HG03196 (cell line): ENCODE measurements around the gene KRT38.
"Not testable (repeated sequence)": the region's sequence is repeated elsewhere in the genome, so short reads cannot be mapped to it uniquely, and the experiment has no call there.

Experiments used
- ATAC-seq: cut with Tn5 transposase; IDR thresholded peaks from one replicate; pipeline ENCODE4 v1.9.1; 2021; ENCODE audit not compliant: unreplicated experiment

The KRT38 gene

DNA sequence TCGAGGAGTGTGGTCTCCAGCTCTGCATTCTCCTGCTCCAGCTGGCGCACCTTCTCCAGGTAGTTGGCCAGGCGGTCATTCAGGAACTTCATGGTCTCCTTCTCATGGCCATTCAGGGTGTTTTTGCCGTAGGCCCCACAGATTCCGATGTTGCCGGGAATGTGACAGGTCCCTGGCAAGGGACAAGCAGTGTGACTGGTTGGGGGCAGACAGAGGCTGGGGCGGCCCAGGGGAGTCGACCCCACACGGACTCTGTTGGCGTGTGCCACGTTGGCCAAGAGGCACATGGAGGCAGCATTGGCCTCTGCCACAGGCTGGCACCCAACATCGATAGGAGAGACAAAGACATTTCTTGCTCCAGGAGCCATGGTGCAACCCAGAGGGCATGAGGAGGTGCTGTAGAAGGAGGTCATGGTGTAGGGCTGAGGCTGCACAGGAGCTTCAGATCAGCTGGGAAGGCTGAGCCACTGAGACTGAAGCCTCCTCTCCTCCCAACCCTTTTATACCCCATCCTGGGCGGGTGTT lies 16.6 kb downstream of the KRT38 start, which contains the start of gene KRT37:
TSS of gene KRT37 (minus strand) at position 475 of the 525 bp plus-strand sequence. CDS start at position 413, 62 bp downstream.
- ATAC-seq: no peak

DNA sequence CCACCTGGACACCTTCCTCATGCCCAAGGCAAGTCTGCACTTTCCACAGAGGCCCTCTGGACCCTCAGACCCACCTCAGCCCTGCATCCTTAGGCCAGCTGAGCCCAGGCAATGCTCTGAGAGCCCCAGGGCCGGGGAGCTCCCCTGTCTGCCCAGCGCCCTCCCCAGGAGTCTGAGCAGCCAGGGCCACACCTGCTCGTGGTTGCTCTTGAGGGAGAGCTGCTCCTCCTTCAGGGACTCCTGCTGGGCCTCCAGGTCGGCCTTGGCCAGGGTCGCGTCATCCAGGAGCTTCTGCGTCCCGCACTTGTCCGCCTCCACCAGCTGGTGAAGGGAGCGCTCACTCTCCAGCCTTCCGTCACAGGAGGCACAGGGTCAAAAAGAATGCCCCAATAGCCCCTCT lies 18.2 kb downstream of the KRT38 start:
- ATAC-seq: not testable (repeated sequence)

- no peak for ATAC-seq
Measured at GRCh38 chr17:41421617-41422016, 19.2 kb downstream of the KRT38 start.

- ATAC-seq: no peak
Measured at GRCh38 chr17:41421116-41421515, 19.7 kb downstream of the KRT38 start.

DNA sequence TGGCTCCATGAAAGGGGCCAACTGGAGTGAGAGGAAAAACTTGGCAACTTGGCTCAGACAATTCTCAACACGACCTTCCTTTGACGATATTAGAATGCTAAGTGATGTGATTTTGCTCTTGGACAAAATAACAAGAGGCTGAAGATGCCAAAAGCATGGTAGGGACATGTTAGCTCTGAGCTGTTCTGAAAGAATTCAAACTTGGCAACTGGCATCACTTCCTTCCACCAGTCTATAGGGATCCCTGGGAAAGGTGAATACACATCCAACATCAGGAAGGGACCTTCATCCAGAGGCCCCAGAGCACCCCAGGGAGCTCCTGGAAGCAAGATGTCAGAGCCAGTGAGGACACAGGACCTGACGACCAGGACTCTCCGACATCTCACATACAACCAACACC lies 20.6 kb downstream of the KRT38 start:
- ATAC-seq: no peak

DNA sequence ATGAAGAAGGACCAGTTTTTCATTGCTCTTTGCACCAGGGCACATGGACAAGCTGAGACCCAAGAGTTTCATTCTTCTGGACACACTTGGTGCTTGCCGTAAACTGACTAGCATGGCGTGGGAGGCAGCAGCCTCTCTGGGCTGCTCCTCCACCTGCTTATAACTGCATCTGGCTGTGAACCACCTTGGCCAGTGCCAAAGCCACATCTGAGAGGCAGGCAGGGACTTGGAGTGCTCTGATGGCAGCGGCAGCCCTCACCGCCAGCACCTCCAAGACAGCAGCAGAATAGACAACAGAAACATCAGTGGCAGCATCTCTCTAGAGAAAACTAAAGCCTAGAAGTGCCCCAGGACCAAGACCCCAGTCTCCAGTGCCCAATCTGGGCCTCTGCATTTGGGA lies 21.1 kb downstream of the KRT38 start:
- no peak for ATAC-seq

DNA sequence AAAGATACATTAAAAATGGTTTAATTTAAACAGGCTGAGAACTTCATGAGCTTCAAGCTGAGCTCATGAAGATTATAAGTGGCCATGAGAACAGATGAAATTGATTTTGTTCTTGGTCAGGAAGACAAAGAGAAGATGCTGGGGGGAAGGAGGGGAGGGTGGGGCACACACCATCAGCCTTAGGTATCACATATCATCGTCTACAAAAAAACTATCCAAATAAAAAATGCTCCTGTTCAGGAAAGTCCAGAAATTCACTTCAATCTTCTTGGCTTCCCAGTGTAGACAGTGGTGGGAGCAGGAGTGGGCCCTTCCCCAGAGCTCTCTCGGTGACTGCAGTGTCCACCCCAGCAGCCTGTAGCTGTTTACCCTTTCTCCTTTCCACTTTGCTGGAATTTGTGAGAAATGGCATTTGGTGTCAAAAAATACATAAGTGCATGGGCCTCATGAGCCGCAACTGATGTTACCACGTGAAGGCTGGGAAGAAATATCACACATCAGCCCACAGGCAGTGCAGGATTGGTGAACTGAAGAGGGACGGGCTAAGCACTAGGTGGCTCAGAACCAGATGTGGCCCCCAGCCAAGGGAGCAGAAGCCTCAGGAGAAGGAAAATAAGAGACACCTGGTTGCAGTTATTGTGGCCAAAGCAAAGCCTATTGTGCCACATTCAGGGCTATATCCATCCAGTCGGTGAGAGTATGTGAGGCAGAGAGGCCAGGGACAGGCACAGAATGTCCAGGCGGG lies 22.5 kb downstream of the KRT38 start:
- no peak for ATAC-seq

GRCh38 chr17:41417576-41418015 lies 23.2 kb downstream of the KRT38 start:
- ATAC-seq: no peak

DNA sequence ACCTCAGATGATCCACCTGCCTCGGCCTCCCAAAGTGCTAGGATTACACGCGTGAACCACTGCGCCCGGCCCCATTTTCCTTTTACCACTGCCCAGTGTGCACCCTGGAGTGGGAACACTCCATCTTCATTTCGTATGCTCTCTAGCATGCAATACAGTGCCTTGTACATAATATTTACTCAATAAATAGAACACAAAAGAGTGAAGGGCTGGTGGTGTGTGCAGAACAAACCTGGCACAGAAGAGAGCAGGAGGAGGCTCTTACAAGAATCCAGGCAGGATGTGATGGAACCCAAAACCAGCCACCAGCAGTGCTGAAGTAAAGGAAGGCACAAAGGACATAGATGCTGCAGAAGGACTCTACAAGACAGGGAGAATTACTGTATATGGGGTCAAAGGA lies 23.7 kb downstream of the KRT38 start:
- ATAC-seq: no peak

- no peak for ATAC-seq
Measured at GRCh38 chr17:41416479-41416878, 24.3 kb downstream of the KRT38 start.

- no peak for ATAC-seq
Measured at GRCh38 chr17:41415833-41416335, 24.9 kb downstream of the KRT38 start.

- no peak for ATAC-seq
Measured at GRCh38 chr17:41415411-41415810, 25.4 kb downstream of the KRT38 start.

DNA sequence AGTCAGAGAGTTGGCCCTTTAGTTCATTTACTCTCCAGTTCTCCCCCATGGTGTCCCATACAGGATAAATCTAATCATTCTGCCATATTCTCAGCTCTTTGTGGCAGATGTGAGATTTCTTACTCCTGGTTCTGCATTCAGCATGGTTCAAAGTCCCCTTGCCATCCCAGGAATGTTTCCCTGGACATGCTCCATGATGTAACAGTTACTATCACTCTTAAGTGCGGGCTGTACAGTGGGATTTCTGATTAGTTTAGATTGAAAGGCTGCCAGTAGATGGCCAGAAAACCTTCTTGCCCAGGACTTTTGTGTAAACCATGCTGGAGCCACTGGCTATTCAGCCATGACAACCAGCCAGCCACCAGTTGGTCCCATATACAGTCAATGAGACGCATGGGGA lies 26.8 kb downstream of the KRT38 start:
- ATAC-seq: no peak

- no peak for ATAC-seq
Measured at GRCh38 chr17:41413353-41413957, 27.3 kb downstream of the KRT38 start.

DNA sequence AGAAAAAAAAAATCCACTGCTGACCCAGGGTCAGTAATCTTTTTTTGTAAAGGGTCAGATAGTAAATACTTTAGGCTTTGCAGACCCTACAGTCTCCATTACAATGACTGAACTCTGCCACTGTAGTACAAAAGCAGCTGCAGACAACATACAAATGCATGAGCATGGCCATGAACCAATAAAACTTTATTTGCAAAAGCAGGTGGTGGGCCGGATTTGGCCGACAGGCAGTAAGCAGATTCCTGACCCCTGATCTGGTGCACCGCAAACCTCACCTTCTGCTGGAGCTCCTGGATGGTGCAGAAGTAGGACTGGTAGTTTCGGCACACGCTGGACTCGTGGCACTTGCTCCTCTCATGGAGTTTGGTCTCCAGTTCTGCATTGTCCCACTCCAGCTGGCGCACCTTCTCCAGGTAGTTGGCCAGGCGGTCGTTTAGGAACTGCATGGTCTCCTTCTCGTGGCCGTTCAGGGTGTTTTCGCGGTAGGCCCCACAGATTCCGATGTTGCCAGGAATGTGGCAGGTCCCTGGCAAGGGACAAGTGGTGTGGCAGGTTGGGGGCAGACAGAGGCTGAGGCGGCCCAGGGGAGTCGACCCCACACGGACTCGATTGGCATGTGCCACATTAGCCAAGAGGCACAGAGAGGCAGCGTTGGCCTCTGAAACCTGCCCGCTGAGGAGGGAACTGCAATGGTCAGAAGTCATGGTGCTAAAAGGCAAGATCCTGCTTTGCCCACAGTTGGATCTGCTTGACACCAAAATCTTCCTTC lies 29.5 kb downstream of the KRT38 start:
- no peak for ATAC-seq

GRCh38 chr17:41407226-41407625 lies 33.6 kb downstream of the KRT38 start:
- no peak for ATAC-seq

- no peak for ATAC-seq
Measured at GRCh38 chr17:41406205-41406604, 34.6 kb downstream of the KRT38 start.

GRCh38 chr17:41404024-41404671 lies 36.6 kb downstream of the KRT38 start:
- no peak for ATAC-seq

DNA sequence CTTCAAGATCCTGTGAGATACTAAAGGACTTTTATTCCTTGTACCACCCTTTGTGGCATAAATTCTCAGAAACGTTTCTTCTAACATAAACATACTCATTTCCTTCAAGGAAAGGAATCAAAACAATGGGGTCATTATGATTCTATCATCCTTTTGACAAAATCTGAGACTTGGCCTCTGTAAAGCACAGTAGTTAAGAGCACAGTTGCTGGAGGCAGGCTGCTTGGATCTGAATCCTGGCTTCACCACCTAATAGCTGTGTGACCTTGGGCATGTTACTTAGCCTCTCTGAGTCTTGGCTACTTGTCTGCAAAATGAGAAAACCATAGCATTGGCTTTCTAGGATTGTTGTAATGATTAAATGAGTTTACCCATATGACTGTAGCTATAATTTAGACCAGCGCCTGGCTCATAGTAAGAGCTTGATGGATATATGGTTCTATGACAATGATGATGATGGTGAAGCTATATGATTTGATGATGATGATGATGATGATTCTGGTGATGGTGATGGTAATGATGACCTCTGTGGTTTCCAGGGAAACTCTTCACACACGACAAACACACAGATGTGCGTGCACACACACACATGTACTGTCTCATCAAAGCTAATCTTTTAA lies 37.3 kb downstream of the KRT38 start:
- no peak for ATAC-seq

GRCh38 chr17:41402161-41402560 lies 38.6 kb downstream of the KRT38 start:
- no peak for ATAC-seq
